GM19239 (cell line): ENCODE measurements around the gene ANKZF1.

Source experiments
- DNase-seq: peaks from one replicate; pipeline ENCODE4 v3.0.0; 2011; ENCODE audit warnings: low spot score; ENCODE audit not compliant: insufficient read length
- FAIRE-seq: peaks from 2 replicates; lab custom pipeline; 2011; peaks lifted over from hg19 to GRCh38; lab: Jason Lieb, UNC

Gene ANKZF1

GRCh38 chr2:219221957-219222518 lies 7.6 kb upstream of the ANKZF1 start:
- no peak for DNase-seq
- FAIRE-seq: no peak

- FAIRE-seq (no peak), DNase-seq (no peak)
Measured at GRCh38 chr2:219223831-219224610, 5.6 kb upstream of the ANKZF1 start.

- FAIRE-seq (no peak), DNase-seq (no peak)
Measured at GRCh38 chr2:219225350-219225749, 4.3 kb upstream of the ANKZF1 start.

GRCh38 chr2:219228041-219228910 lies 1.3 kb upstream of the ANKZF1 start:
- no peak for DNase-seq
- FAIRE-seq: no peak

GRCh38 chr2:219228911-219229304 lies 698 bp upstream of the ANKZF1 start:
- DNase-seq (no peak), FAIRE-seq (no peak)

- no peak for DNase-seq
- peak; percentile 74 for FAIRE-seq
Measured at GRCh38 chr2:219230059-219230540, 494 bp downstream of the ANKZF1 start.

- FAIRE-seq (no peak), DNase-seq (no peak)
Measured at GRCh38 chr2:219234331-219234730, 4.7 kb downstream of the ANKZF1 start.

GRCh38 chr2:219243291-219243761 lies 13.7 kb downstream of the ANKZF1 start:
- no peak for DNase-seq
- FAIRE-seq: no peak

- FAIRE-seq (peak; percentile 71), DNase-seq (no peak)
Measured at GRCh38 chr2:219244789-219245147, 15.2 kb downstream of the ANKZF1 start.

GRCh38 chr2:219245148-219245898 lies 15.7 kb downstream of the ANKZF1 start, which contains the start of the genes GLB1L and STK16:
Gene GLB1L (minus strand): TSS chr2:219245444. CDS start chr2:219243573, 1,871 bp downstream.
Gene STK16 (plus strand): TSS chr2:219245479. CDS start chr2:219246000, 521 bp downstream.
- DNase-seq (peak; percentile 89), FAIRE-seq (peak; percentile 89)

- DNase-seq (no peak), FAIRE-seq (peak; percentile 48)
Measured at GRCh38 chr2:219245899-219246230, 16.3 kb downstream of the ANKZF1 start.

GRCh38 chr2:219246559-219246958 lies 17.0 kb downstream of the ANKZF1 start:
- no peak for DNase-seq
- no peak for FAIRE-seq

- no peak for DNase-seq
Measured at GRCh38 chr2:219247678-219248642, 18.4 kb downstream of the ANKZF1 start.

GRCh38 chr2:219248845-219249202 lies 19.2 kb downstream of the ANKZF1 start:
- DNase-seq (no peak), FAIRE-seq (peak; percentile 33)

More at GRCh38 chr2:219247678-219248642, 18.4 kb downstream of the ANKZF1 start:
- no peak for FAIRE-seq

- FAIRE-seq (peak; percentile 93), DNase-seq (no peak)
Measured at GRCh38 chr2:219249203-219249980, 19.8 kb downstream of the ANKZF1 start.

GRCh38 chr2:219250049-219250781 lies 20.6 kb downstream of the ANKZF1 start:
- no peak for DNase-seq
- no peak for FAIRE-seq

GRCh38 chr2:219251656-219252055 lies 22.1 kb downstream of the ANKZF1 start:
- DNase-seq (no peak), FAIRE-seq (no peak)
